Thyroid gland (tissue), 4 donors: ENCODE measurements around the gene KPNA1.

Source experiments
- CTCF ChIP-seq, 6 experiments: fragments of 200-600 bp in 3 of 6; fragments of 450-650 bp in 3 of 6; sonication (generic) in 3 of 6; IDR thresholded peaks; one replicate each; pipeline ENCODE4 v1.5.1; 2016 to 2019; ENCODE audit warnings: antibody characterized with exemption in 6 of 6, mild to moderate bottlenecking in 2 of 6, inconsistent platforms in 1 of 6, moderate library complexity in 1 of 6
- POLR2A ChIP-seq, 2 donors: fragments of 450-650 bp; IDR thresholded peaks; one replicate each; pipeline ENCODE4 v1.6.1; 2017; ENCODE audit warnings: antibody characterized with exemption in 2 of 2, mild to moderate bottlenecking in 2 of 2, moderate library complexity in 1 of 2

GRCh38 chr3:122383771-122384697, 130.7 kb downstream of the KPNA1 start, which contains the start of gene FAM162A:
- TF ChIP-seq CTCF (IDR thresholded peaks at IDR 0.05) (peak in 5 of 6 experiments; percentile 31 to 63 (median 52)), POLR2A (IDR thresholded peaks at IDR 0.05) (peak; percentile 51 to 99)
